Testis (tissue), 2 donors: ENCODE data around the gene BCL6.

Experiments
- POLR2A ChIP-seq: fragments of 450-650 bp; IDR thresholded peaks from one replicate; pipeline ENCODE4 v1.6.1; 2017; ENCODE audit warnings: antibody characterized with exemption, mild to moderate bottlenecking, moderate library complexity
- TF ChIP-seq, protein P1 (sequence below), 3 experiments: fragments of 450-650 bp in 2 of 3; fragments of 200-600 bp in 1 of 3; sonication (generic) in 1 of 3; IDR thresholded peaks; one replicate each; pipeline ENCODE4 v1.5.1; 2016 to 2019; ENCODE audit warnings: antibody characterized with exemption in 3 of 3, mild to moderate bottlenecking in 2 of 3, moderate library complexity in 1 of 3

DNA sequence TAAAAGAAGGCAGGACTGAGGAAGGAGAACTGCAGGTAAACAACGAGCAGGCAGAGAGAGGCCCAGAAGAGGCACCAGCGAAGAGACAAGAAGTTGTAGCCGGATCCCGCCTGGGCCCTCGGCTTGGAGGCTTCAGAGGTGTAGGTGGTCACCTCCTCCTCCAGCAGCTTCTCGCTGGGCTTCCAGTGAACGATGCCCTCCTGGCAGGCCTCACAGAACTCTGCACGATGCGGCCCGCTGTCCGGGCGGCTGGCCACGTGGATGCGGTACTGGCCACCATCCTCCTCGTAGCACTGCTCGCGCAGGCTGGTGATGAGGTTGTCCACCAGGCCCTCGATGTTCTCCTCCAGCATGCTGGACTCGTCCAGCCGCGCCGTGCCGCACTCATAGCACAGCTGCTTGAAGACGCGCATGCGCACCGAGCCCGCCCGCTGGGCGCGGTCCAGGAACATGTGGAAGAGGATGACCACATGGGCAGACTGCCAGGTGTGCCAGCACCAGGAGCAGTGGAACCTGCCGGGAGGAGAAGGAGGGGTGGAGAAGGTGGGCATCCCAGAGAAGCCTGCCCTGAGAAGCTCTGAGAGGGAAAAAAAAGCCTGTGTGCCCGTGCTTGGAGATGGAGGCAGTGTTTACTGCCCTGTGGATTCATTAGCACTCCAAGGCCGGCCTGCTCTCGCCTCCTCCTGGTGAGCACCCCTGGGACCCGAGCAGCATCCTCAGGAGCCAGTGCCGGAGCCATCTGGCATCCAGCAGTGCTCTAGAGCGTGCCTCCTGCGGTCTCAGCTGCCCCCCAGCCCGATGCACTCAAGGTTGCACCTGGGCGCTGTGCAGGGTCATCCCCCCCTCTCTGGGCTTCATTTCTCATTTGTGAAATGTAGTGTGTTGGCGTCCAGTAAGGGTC, 46.5 kb downstream of the BCL6 start:
- no peak for TF ChIP-seq POLR2A
- TF ChIP-seq, protein P1, sequence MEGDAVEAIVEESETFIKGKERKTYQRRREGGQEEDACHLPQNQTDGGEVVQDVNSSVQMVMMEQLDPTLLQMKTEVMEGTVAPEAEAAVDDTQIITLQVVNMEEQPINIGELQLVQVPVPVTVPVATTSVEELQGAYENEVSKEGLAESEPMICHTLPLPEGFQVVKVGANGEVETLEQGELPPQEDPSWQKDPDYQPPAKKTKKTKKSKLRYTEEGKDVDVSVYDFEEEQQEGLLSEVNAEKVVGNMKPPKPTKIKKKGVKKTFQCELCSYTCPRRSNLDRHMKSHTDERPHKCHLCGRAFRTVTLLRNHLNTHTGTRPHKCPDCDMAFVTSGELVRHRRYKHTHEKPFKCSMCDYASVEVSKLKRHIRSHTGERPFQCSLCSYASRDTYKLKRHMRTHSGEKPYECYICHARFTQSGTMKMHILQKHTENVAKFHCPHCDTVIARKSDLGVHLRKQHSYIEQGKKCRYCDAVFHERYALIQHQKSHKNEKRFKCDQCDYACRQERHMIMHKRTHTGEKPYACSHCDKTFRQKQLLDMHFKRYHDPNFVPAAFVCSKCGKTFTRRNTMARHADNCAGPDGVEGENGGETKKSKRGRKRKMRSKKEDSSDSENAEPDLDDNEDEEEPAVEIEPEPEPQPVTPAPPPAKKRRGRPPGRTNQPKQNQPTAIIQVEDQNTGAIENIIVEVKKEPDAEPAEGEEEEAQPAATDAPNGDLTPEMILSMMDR (IDR thresholded peaks at IDR 0.05): no peak
